Heart right ventricle (tissue), 16 donors: ENCODE results near the gene THSD7A. TPM values are rescaled to one million over a fixed set of nuclear protein-coding genes. Genes with fewer than 3 reads are reported as not detected.
A peak's percentile ranks its signal among the peaks of the same experiment; 100 is the strongest.

ENCODE experiments used
- ATAC-seq, 8 donors: fragments of 200-7000 bp; cut with Tn5 transposase; one replicate each; pipeline ENCODE4 v1.9.1; 2020; ENCODE audit warnings: mild to moderate bottlenecking in 8 of 8, moderate library complexity in 8 of 8, moderate number of reproducible peaks in 1 of 8
- DNase-seq, 2 donors: peaks; one replicate each; pipeline ENCODE4 v3.0.0-alpha.2; 2020
- H3K27ac ChIP-seq, 10 donors: fragments of 200-600 bp; sonication (generic) in 2 of 10; one replicate each; pipeline versions ENCODE4 v1.5.0 to v1.8.0; 2020 to 2022; ENCODE audit warnings: mild to moderate bottlenecking in 3 of 10
- H3K27me3 ChIP-seq, 7 donors: fragments of 200-600 bp; one replicate each; pipeline ENCODE4 v1.8.0; 2021 to 2022; ENCODE audit warnings: mild to moderate bottlenecking in 2 of 7
- H3K36me3 ChIP-seq, 9 donors: fragments of 200-600 bp; sonication (generic) in 1 of 9; one replicate each; pipeline versions ENCODE4 v1.5.0 to v1.8.0; 2020 to 2022; ENCODE audit warnings: mild to moderate bottlenecking in 2 of 9
- H3K4me1 ChIP-seq, 9 donors: fragments of 200-600 bp; sonication (generic) in 1 of 9; one replicate each; pipeline versions ENCODE4 v1.5.0 to v1.8.0; 2020 to 2022; ENCODE audit warnings: mild to moderate bottlenecking in 4 of 9
- H3K4me3 ChIP-seq, 10 donors: fragments of 200-600 bp; sonication (generic) in 2 of 10; one replicate each; pipeline versions ENCODE4 v1.5.0 to v1.8.0; 2020 to 2022; ENCODE audit warnings: mild to moderate bottlenecking in 7 of 10, moderate library complexity in 2 of 10
- H3K9me3 ChIP-seq, 11 donors: fragments of 200-600 bp in 10 of 11; sonication (generic) in 2 of 11; one replicate each; pipeline versions ENCODE4 v1.5.0 to v1.8.0; 2013 to 2022; ENCODE audit warnings: mild to moderate bottlenecking in 2 of 11, control low read depth in 1 of 11, moderate library complexity in 1 of 11
- WGBS, 2 donors: extraction: QIAGEN DNeasy Blood & Tissue Kit; methylation state at CpG; one replicate each; pipeline ENCODE4 v1.1.7; 2013; ENCODE audit warnings: inconsistent platforms in 1 of 2; 5-methylcytosine and 5-hydroxymethylcytosine counted together
- intact Hi-C, 10 donors: fragments of 100-400 bp; cut with DNase I; formaldehyde crosslinking; loops; one replicate each; pipeline versions ENCODE4 v1.11.1 to v1.14.2; 2022
- polyA plus RNA-seq, 2 donors: library from polyadenylated mRNA; stranded (reverse); fragments of 200-250 nt; gene quantifications; one replicate each; pipeline ENCODE4 v1.2.3, GENCODE V29; 2013
- total RNA-seq, 10 donors: library from RNA; stranded (reverse); fragmentation: NEBNext Ultra II Directional in 3 of 10; extraction: Animal tissue kit (Norgen Biotek cat#: 25700) in 3 of 10; gene quantifications; one replicate each; pipeline versions ENCODE4 v1.2.1 to v1.2.4, GENCODE V29; 2021 to 2023
- TF ChIP-seq, protein P1 (sequence below), 9 donors: fragments of 200-600 bp; sonication (generic) in 2 of 9; IDR thresholded peaks; one replicate each; pipeline versions ENCODE4 v1.5.0 to v1.8.0; 2021 to 2022; ENCODE audit warnings: antibody characterized with exemption in 9 of 9, mild to moderate bottlenecking in 5 of 9, moderate library complexity in 1 of 9
- donor health status: Arrhythmogenic right ventricular cardiomyopathy.
- donor health status: ischemic (EF 13 %, LVEDD 7.1; RV severe dilation, severe dysfunction).
- donor health status: healthy with polysubstance abuse.
- donor health status: DM: no; HTN: yes; CAD: no.
- donor health status: DM: no; HTN: no; CAD: no.
- donor health status: ischemic (EF 25% LVEDD 6.9; RV normal size, moderate dysfunction).
- donor health status: ischemic (EF 25% LVEDD 5.7; RV mildly dilated, moderate dysfunction).
- donor health status: healthy.
- donor health status: DM: yes; HTN: yes; CAD: no.
- donor health status: Ischemic cardiomyopathy.
- donor health status: ischemic (EF 35%, LVEDD 5.7; RV mildly dilated, moderate dysfunction).
- donor health status: nonischemic (EF 11% LVEDD 7.7; RV severe dilation, severe dysfunction).
- donor health status: DM: yes; HTN: yes; CAD: no.
- donor health status: PGD.
- donor health status: ischemic (EF 29% LVEDD 5.4; RV normal size, mild dysfunction).
- donor health status: nonischemic (EF 23%, LVEDD 6.1; RV moderate dilation, normal function).

THSD7A gene
- total and polyA plus RNA-seq, 12 donors, result 0.22 to 3.4 (median 1.2) TPM

GRCh38 chr7:11829954-11830353 is 2.0 kb downstream of the THSD7A start:
- no peak overlapping the region for H3K27ac ChIP-seq
- no peaks in the 10 kb centered on the region for H3K36me3 ChIP-seq
- H3K4me3 ChIP-seq, result peak overlapping the region in 3 of 10 donors; percentile 58 to 67 (median 63)
- H3K4me1 ChIP-seq, result peaks cover 0 to 25% (median 13%) of the 10 kb centered on the region in 9 donors
- TF ChIP-seq, protein P1, sequence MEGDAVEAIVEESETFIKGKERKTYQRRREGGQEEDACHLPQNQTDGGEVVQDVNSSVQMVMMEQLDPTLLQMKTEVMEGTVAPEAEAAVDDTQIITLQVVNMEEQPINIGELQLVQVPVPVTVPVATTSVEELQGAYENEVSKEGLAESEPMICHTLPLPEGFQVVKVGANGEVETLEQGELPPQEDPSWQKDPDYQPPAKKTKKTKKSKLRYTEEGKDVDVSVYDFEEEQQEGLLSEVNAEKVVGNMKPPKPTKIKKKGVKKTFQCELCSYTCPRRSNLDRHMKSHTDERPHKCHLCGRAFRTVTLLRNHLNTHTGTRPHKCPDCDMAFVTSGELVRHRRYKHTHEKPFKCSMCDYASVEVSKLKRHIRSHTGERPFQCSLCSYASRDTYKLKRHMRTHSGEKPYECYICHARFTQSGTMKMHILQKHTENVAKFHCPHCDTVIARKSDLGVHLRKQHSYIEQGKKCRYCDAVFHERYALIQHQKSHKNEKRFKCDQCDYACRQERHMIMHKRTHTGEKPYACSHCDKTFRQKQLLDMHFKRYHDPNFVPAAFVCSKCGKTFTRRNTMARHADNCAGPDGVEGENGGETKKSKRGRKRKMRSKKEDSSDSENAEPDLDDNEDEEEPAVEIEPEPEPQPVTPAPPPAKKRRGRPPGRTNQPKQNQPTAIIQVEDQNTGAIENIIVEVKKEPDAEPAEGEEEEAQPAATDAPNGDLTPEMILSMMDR (IDR thresholded peaks at IDR 0.05), result no peak
- intact Hi-C loops, result loop anchor here in 6 of 10 donors (5.0 to 10.0 kb wide), 5 partner anchors 395 to 665 kb away; no protein-coding TSS in a partner anchor
- ATAC-seq (no peak), DNase-seq (no peak)
- no peaks in the 10 kb centered on the region for H3K9me3 ChIP-seq
- H3K27me3 ChIP-seq, result peaks cover 0 to 23% (median 0%) of the 10 kb centered on the region in 7 donors

- H3K9me3 ChIP-seq, result no peaks in the 10 kb centered on the region
- H3K27me3 ChIP-seq, result no peaks in the 10 kb centered on the region
- H3K4me1 ChIP-seq, result peaks cover 0 to 4% (median 0%) of the 10 kb centered on the region in 9 donors
- ATAC-seq (no peak), DNase-seq (no peak)
- no peak overlapping the region for H3K4me3 ChIP-seq
- TF ChIP-seq, protein P1 (IDR thresholded peaks at IDR 0.05), result no peak
- no peaks in the 10 kb centered on the region for H3K36me3 ChIP-seq
- no peak overlapping the region for H3K27ac ChIP-seq
- intact Hi-C loops, result no loop called here
- WGBS, 2 donors, result 97 to 98% methylated on average over 11 of the region's 11 CpGs
Measured at GRCh38 chr7:11819947-11820346, 12.1 kb downstream of the THSD7A start.

DNA sequence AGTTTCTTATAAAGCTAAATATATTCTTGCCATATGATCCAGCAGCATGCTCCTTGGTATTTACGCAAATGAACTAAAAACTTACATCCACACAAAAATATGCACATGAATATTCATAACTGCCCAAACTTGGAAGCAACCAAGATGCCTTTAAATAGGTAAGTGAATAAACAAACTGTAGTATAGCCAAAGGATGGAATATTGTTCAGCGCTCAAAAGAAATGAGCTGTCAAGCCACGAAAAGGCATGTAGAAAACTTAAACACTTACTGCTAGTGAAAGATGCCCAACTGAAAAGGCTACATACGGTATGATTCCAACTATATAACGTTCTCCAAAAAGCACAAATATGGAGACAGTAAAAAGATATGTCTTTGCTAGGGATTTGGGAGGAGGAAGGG is 12.7 kb downstream of the THSD7A start:
- Histone ChIP-seq H3K27me3 (no peaks in the 10 kb centered on the region), H3K4me3 (no peak overlapping the region), H3K36me3 (no peaks in the 10 kb centered on the region), H3K4me1 (peaks cover 0 to 4% (median 0%) of the 10 kb centered on the region in 9 donors), H3K9me3 (no peaks in the 10 kb centered on the region), H3K27ac (no peak overlapping the region)
- TF ChIP-seq, protein P1 (IDR thresholded peaks at IDR 0.05), result no peak
- DNase-seq, result no peak
- no peak for ATAC-seq
- intact Hi-C loops, result no loop called here
- 96 to 98% methylated on average over 5 of the region's 5 CpGs for WGBS, 2 donors

GRCh38 chr7:11818281-11818680 is 13.7 kb downstream of the THSD7A start:
- ATAC-seq (no peak), DNase-seq (no peak)
- H3K9me3 ChIP-seq, result no peaks in the 10 kb centered on the region
- H3K27me3 ChIP-seq, result no peaks in the 10 kb centered on the region
- H3K4me1 ChIP-seq, result peaks cover 0 to 4% (median 0%) of the 10 kb centered on the region in 9 donors
- H3K36me3 ChIP-seq, result no peaks in the 10 kb centered on the region
- no peak overlapping the region for H3K4me3 ChIP-seq
- WGBS, 2 donors, result 83 to 87% methylated on average over 4 of the region's 4 CpGs
- no peak overlapping the region for H3K27ac ChIP-seq
- TF ChIP-seq, protein P1 (IDR thresholded peaks at IDR 0.05), result no peak
- intact Hi-C loops, result no loop called here
